ENCODE data around the gene DOCK10. TPM values are rescaled to one million over a fixed set of nuclear protein-coding genes. Genes with fewer than 3 reads are reported as not detected.

The DOCK10 gene
- total RNA-seq, 1 donor from 2014 or later = 2.3 TPM

GRCh38 chr2:224729435-224729834 lies 312.8 kb downstream of the DOCK10 start:
- DNase-seq (ENCODE audit: missing footprints) (no peak), ATAC-seq (no peak)
- intact Hi-C loops (cut with DNase I) = no loop called here

GRCh38 chr2:224724331-224724730 lies 317.9 kb downstream of the DOCK10 start:
- intact Hi-C loops (cut with DNase I) = no loop called here
- ATAC-seq (no peak), DNase-seq (ENCODE audit: missing footprints) (no peak)

GRCh38 chr2:224723586-224724217 lies 318.6 kb downstream of the DOCK10 start:
- DNase-seq (ENCODE audit: missing footprints) (no peak), ATAC-seq (no peak)

GRCh38 chr2:224722770-224723169 lies 319.5 kb downstream of the DOCK10 start:
- intact Hi-C loops (cut with DNase I) = no loop called here
- DNase-seq (ENCODE audit: missing footprints) (no peak), ATAC-seq (no peak)

More at GRCh38 chr2:224723586-224724217, 318.6 kb downstream of the DOCK10 start:
- intact Hi-C loops (cut with DNase I) = no loop called here

GRCh38 chr2:224722250-224722649 lies 320.0 kb downstream of the DOCK10 start:
- intact Hi-C loops (cut with DNase I) = no loop called here

GRCh38 chr2:224716921-224717320 lies 325.3 kb downstream of the DOCK10 start:
- intact Hi-C loops (cut with DNase I) = no loop called here
- no peak for DNase-seq (ENCODE audit: missing footprints)
- no peak for ATAC-seq

More at GRCh38 chr2:224722250-224722649, 320.0 kb downstream of the DOCK10 start:
- DNase-seq (ENCODE audit: missing footprints) = no peak
- no peak for ATAC-seq

GRCh38 chr2:224716201-224716600 lies 326.1 kb downstream of the DOCK10 start, which contains the start of gene CCDC195:
Gene CCDC195 (minus strand): TSS chr2:224716365. CDS start chr2:224716365, 0 bp downstream.
- intact Hi-C loops (cut with DNase I) = no loop called here

More at GRCh38 chr2:224716201-224716600, 326.1 kb downstream of the DOCK10 start, which contains the start of gene CCDC195:
- ATAC-seq = no peak
- no peak for DNase-seq (ENCODE audit: missing footprints)

Small RNA genes lying within 50 kb of the gene (microRNA-seq; reads per million reads assigned to microRNA genes)
- gene MIR4439 = not detected

All from Right ventricle myocardium inferior (tissue), 1 donor.